Epithelial cell of proximal tubule (primary cell): ENCODE measurements around the gene ARID5A. TPM values are rescaled to one million over a fixed set of nuclear protein-coding genes. Genes with fewer than 3 reads are reported as not detected.

Experiments used
- DNase-seq: peaks from one replicate; pipeline ENCODE4 v3.0.0-alpha.2; 2011; ENCODE audit warnings: low read depth
- H3K4me3 ChIP-seq: 2 replicates; pipeline ENCODE4 v1.5.1; 2011; ENCODE audit warnings: low read depth, mild to moderate bottlenecking, low read length
- CTCF ChIP-seq: conservative IDR thresholded peaks from 2 replicates; pipeline ENCODE4 v1.5.1; 2012; ENCODE audit warnings: low read depth, mild to moderate bottlenecking, low read length
- total RNA-seq: library from RNA; depleted of rRNA; stranded (reverse); fragments of >200 nt; gene quantifications from 2 replicates; pipeline ENCODE4 v1.2.3, GENCODE V29; 2015

Gene ARID5A
- total RNA-seq, 1 donor from 2014 or later, result 20.8 TPM

- DNase-seq, result no peak
- no peak overlapping the region for H3K4me3 ChIP-seq
- TF ChIP-seq CTCF, result no peak
Measured at GRCh38 chr2:96522304-96523203, 14.0 kb upstream of the ARID5A start.

GRCh38 chr2:96523659-96524481 lies 12.7 kb upstream of the ARID5A start:
- no peak overlapping the region for H3K4me3 ChIP-seq
- TF ChIP-seq CTCF, result no peak
- DNase-seq, result no peak

DNA sequence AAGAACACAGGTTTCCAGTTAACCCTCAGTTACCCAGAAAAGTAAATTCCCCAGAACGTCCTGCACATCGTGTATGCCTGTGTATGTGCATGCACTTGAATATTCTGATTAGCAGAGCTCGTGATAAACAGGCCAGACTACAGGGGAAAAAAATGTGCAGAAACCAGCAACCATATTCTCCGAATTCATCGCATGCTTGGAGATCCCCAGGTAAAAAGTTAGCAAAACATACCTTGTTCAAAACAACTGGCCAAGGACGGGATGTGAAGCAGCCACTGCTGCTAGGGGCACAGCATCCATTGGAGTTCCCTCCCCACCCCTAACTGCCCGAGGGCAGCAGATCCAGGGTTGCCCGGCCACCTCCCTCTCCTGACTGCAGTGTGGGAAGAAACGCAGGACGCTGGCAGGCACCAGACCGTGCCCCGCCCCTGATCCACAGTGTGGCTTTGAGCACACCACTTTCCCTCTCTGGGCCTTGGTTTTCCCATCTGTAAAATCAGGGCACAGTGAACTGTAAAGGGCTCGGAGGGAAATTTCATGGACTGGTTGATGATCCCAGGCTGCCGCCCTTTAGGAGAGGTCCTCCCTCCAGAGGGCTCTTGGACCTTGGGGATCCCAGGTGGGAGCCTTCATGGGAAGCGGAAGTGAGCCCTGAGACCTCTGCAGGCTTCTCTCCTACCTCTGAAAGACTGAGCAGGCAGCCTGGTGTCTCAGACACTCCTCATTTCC lies 11.9 kb upstream of the ARID5A start:
- no peak for TF ChIP-seq CTCF
- H3K4me3 ChIP-seq, result no peak overlapping the region
- DNase-seq, result no peak

- TF ChIP-seq CTCF, result no peak
- DNase-seq, result no peak
Measured at GRCh38 chr2:96525211-96525507, 11.4 kb upstream of the ARID5A start.

DNA sequence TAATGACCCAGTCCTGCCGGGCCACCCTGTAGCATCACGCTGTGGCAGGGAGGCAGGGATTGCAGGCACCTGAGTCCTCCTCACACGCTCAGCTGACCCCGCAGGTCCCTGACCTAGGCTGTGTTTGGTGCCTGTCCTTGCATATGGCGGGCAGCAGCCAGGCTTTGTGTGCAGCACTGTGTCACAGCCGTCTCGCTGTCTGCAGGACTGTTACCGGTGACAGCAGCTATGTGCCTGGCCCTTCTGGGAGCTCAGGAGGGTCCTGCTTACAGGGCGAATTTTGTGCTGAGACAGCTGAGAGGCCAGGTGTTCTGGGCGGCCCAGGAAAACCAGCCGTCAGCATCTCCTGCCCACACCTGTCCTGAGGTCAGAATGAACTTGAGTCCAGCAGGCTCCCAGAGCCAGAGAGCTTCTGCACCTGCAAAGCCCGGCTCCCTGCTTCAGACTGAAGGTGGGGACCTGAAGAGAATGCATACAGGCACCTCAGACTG lies 10.4 kb upstream of the ARID5A start:
- DNase-seq, result no peak
- H3K4me3 ChIP-seq, result no peak overlapping the region
- no peak for TF ChIP-seq CTCF

More at GRCh38 chr2:96525211-96525507, 11.4 kb upstream of the ARID5A start:
- no peak overlapping the region for H3K4me3 ChIP-seq

DNA sequence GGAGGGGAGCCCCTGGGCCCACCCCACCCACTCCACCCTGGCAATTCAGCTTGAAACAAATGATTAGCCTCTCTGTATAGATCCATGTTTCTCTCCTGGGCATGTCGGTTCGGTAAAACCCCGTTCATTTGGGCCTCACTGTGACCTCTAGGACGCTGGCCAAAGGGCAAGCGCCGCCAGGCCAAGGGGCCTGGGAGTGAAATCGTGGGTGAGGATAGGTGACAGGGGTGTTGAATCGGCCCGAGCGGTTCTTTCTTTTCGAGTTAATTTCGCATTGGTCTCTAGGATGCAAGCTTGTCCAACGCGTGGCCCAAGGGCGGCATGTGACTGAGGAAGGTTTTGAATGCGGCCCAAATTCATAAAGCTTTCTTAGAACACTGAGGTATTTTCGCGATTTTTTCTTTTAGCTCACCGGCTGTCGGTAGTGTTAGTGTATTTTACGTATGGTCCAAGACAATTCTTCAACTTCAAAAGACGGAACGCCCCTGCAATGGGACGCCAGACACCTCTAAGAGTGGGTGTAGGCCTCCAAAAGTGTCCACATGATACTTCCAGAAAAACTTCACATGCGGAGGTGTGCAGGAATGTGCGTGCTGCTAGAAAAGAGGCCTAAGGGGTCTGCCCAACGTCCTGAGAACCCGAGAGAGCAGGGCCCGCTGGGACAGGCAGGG lies 9.8 kb upstream of the ARID5A start:
- DNase-seq, result no peak
- peak overlapping the region; percentile 58 for H3K4me3 ChIP-seq
- TF ChIP-seq CTCF, result no peak
